GM12878 (cell line): ENCODE data around the gene RIMBP2. TPM values are rescaled to one million over a fixed set of nuclear protein-coding genes. Genes with fewer than 3 reads are reported as not detected.

Experiments used
- ATAC-seq: fragments of 200-7000 bp; cut with Tn5 transposase; 3 replicates; pipeline ENCODE4 v1.9.1; 2020; ENCODE audit warnings: mild to moderate bottlenecking, moderate library complexity
- BruUV-seq: library from RNA; stranded (reverse); fragments of 400-500 nt; replicated peaks from 2 replicates; lab custom pipeline; 2021; lab: Mats Ljungman, UMichigan
- CTCF ChIA-PET: fragments of 300-600 bp; sonication (Branson Sonifier 250); formaldehyde crosslinking; extraction: SDS; loops from one replicate; lab custom pipeline; 2021; ENCODE audit warnings: inconsistent platforms; lab: Yijun Ruan, JAX
- POLR2A ChIA-PET: fragments of 350-600 bp; formaldehyde crosslinking; extraction: SDS; loops from one replicate; lab custom pipeline; 2021; ENCODE audit warnings: inconsistent platforms; lab: Charles Lee
- RAD21 ChIA-PET: fragments of 300-600 bp; sonication (Branson Sonifier 250); formaldehyde crosslinking; loops from one replicate; lab custom pipeline; 2023; ENCODE audit warnings: antibody characterized with exemption; ENCODE audit not compliant: unreplicated experiment; lab: Charles Lee
- SMC1A ChIA-PET: fragments of 300-600 bp; sonication (Branson Sonifier 250); formaldehyde crosslinking; loops from one replicate; lab custom pipeline; 2023; ENCODE audit not compliant: unreplicated experiment, uncharacterized antibody; lab: Charles Lee
- DNase-seq: peaks from one replicate; pipeline ENCODE4 v3.0.0-alpha.2; 2011; ENCODE audit warnings: low read depth, low spot score
- FAIRE-seq: peaks from 3 replicates; lab custom pipeline; 2011; peaks lifted over from hg19 to GRCh38; lab: Jason Lieb, UNC
- H2AFZ ChIP-seq: 2 replicates; pipeline ENCODE4 v1.6.0; 2011; ENCODE audit warnings: low read depth, low read length, control low read depth; ENCODE audit not compliant: control insufficient read depth
- H3K27ac ChIP-seq: 2 replicates; pipeline ENCODE4 v1.5.1; 2011; ENCODE audit warnings: control low read depth; ENCODE audit not compliant: control insufficient read depth, insufficient read depth
- H3K27me3 ChIP-seq, 2 experiments: replicated peaks in 1 of 2; 2 replicates each; pipeline versions ENCODE4 v1.6.0 to v1.6.1; 2011; ENCODE audit warnings: low read length in 1 of 2; ENCODE audit not compliant: control insufficient read depth in 2 of 2, insufficient read depth in 2 of 2
- H3K36me3 ChIP-seq, 2 experiments: 2 replicates each; pipeline ENCODE4 v1.5.1; 2011; ENCODE audit warnings: low read length in 1 of 2; ENCODE audit not compliant: control insufficient read depth in 2 of 2, insufficient read depth in 2 of 2
- H3K4me1 ChIP-seq: 2 replicates; pipeline ENCODE4 v1.6.1; 2011; ENCODE audit warnings: mild to moderate bottlenecking, low read length, moderate library complexity, mixed read lengths; ENCODE audit not compliant: control insufficient read depth, insufficient read depth
- H3K4me2 ChIP-seq: 2 replicates; pipeline ENCODE4 v1.6.0; 2011; ENCODE audit warnings: control low read depth; ENCODE audit not compliant: control insufficient read depth, insufficient read depth
- H3K4me3 ChIP-seq: fragments of 200-600 bp; sonication (generic); 2 replicates; pipeline ENCODE4 v1.5.1; 2016
- H3K79me2 ChIP-seq: 2 replicates; pipeline ENCODE4 v1.6.0; 2011; ENCODE audit warnings: low read length; ENCODE audit not compliant: control insufficient read depth, insufficient read depth
- H3K9ac ChIP-seq: 2 replicates; pipeline ENCODE4 v1.8.0; 2011; ENCODE audit warnings: low read length, control low read depth, mixed read lengths; ENCODE audit not compliant: control insufficient read depth, insufficient read depth
- H3K9me3 ChIP-seq: replicated peaks from 3 replicates; pipeline ENCODE4 v1.5.1; 2011; ENCODE audit warnings: mild to moderate bottlenecking, low read length; ENCODE audit not compliant: control insufficient read depth, insufficient read depth
- H4K20me1 ChIP-seq: 2 replicates; pipeline ENCODE4 v1.6.0; 2011; ENCODE audit not compliant: control insufficient read depth, insufficient read depth
- BCLAF1 ChIP-seq: fragments of 450-650 bp; IDR thresholded peaks from 2 replicates; pipeline ENCODE4 v1.6.1; 2017; ENCODE audit warnings: antibody characterized with exemption, mild to moderate bottlenecking, moderate library complexity
- CBX5 ChIP-seq: sonication (generic); IDR thresholded peaks from 2 replicates; pipeline ENCODE4 v1.6.1; 2016; ENCODE audit warnings: low read depth, moderate library complexity, mild to moderate bottlenecking, inconsistent platforms
- ESRRA ChIP-seq: IDR thresholded peaks from 2 replicates; pipeline ENCODE4 v1.6.1; 2012; ENCODE audit warnings: mild to moderate bottlenecking, low read length, improper control_type of control experiment
- EZH2 ChIP-seq: IDR thresholded peaks from 2 replicates; pipeline ENCODE4 v1.6.1; 2012; ENCODE audit warnings: low read depth, mild to moderate bottlenecking, control low read depth, inconsistent platforms, low read length, borderline replicate concordance; ENCODE audit not compliant: control insufficient read depth
- HDAC6 ChIP-seq: fragments of 200-600 bp; sonication (generic); IDR thresholded peaks from one replicate; pipeline ENCODE4 v1.8.0; 2017; ENCODE audit warnings: antibody characterized with exemption; ENCODE audit not compliant: unreplicated experiment
- KDM1A ChIP-seq: fragments of 200-600 bp; sonication (generic); IDR thresholded peaks from 2 replicates; pipeline ENCODE4 v1.6.1; 2016; ENCODE audit warnings: borderline replicate concordance
- MAX ChIP-seq: IDR thresholded peaks from 2 replicates; pipeline ENCODE4 v1.6.1; 2012; ENCODE audit warnings: low read depth, low read length, improper control_type of control experiment
- NR2C1 ChIP-seq: fragments of 450-650 bp; IDR thresholded peaks from 2 replicates; pipeline ENCODE4 v1.6.1; 2017; ENCODE audit warnings: antibody characterized with exemption, mild to moderate bottlenecking, moderate library complexity
- NR2F1 ChIP-seq: fragments of 450-650 bp; conservative IDR thresholded peaks from 2 replicates; pipeline ENCODE4 v1.6.1; 2017; ENCODE audit warnings: mild to moderate bottlenecking
- POLR2A ChIP-seq: IDR thresholded peaks from 2 replicates; pipeline ENCODE4 v1.6.1; 2011; ENCODE audit warnings: low read depth, mild to moderate bottlenecking, low read length
- RAD51 ChIP-seq: fragments of 450-650 bp; IDR thresholded peaks from 2 replicates; pipeline ENCODE4 v1.6.1; 2016; ENCODE audit warnings: moderate library complexity, mild to moderate bottlenecking, inconsistent platforms
- WGBS: methylation state at CpG from one replicate; pipeline ENCODE4 v1.1.6; 2016; ENCODE audit warnings: low lambda C conversion rate; ENCODE audit not compliant: insufficient replicate concordance, insufficient coverage; ENCODE audit errors: missing lambda C conversion rate; 5-methylcytosine and 5-hydroxymethylcytosine counted together
- in situ Hi-C: fragments of 300-500 bp; cut with MboI; formaldehyde crosslinking; loops from 9 replicates; pipeline ENCODE4 v1.14.3; 2018; ENCODE audit warnings: mixed read lengths
- intact Hi-C: fragments of 100-400 bp; cut with micrococcal nuclease; formaldehyde crosslinking; loops from one replicate; pipeline ENCODE4 v1.14.2; 2022; ENCODE audit not compliant: unreplicated experiment
- polyA plus RNA-seq, 11 experiments: library from polyadenylated mRNA; depleted of rRNA in 4 of 11; unstranded in 6 of 11; stranded (reverse) in 5 of 11; fragments of >200 nt; fragmentation: Nextera tagmentation in 4 of 11; fragmentation: Illumina TruSeq in 1 of 11; extraction: Ambion mirVana in 4 of 11; extraction: Trizol in 1 of 11; gene quantifications; 1 replicate in 1 of 11; 2 replicates in 10 of 11; pipeline versions ENCODE4 v1.2.1 to v1.2.3, GENCODE V29; 2011 to 2016; ENCODE audit warnings: inconsistent platforms in 2 of 11, missing spikeins in 2 of 11, low read depth in 1 of 11
- total RNA-seq, 4 experiments: library from RNA; depleted of rRNA in 3 of 4; stranded (reverse); fragments of >200 nt in 3 of 4; fragmentation: Illumina TruSeq in 1 of 4; extraction: Trizol in 1 of 4; gene quantifications; 2 replicates each; pipeline versions ENCODE4 v1.2.1 to v1.2.3, GENCODE V29; 2013 to 2021
- TF ChIP-seq, protein P1 (sequence below), 3 experiments: IDR thresholded peaks in 2 of 3; conservative IDR thresholded peaks in 1 of 3; 2 replicates each; pipeline ENCODE4 v1.5.1; 2011; ENCODE audit warnings: low read depth in 3 of 3, low read length in 3 of 3, mild to moderate bottlenecking in 3 of 3, control low read depth in 2 of 3, moderate library complexity in 2 of 3, inconsistent platforms in 1 of 3, mixed read lengths in 1 of 3; ENCODE audit not compliant: control insufficient read depth in 2 of 3, insufficient read depth in 1 of 3; ENCODE audit errors: extremely low read depth in 1 of 3
- TF ChIP-seq, protein P2 (sequence below): IDR thresholded peaks from 2 replicates; pipeline ENCODE4 v1.6.1; 2011; ENCODE audit warnings: borderline replicate concordance, low read depth, mild to moderate bottlenecking, moderate library complexity, mixed read lengths, low read length; ENCODE audit not compliant: insufficient read depth; ENCODE audit errors: extremely low read length

Gene RIMBP2
- total and polyA plus RNA-seq, 10 of the 15 experiments (the other 5 are each of a cell fraction or from before 2014, with no cell fraction given) = 0.04 to 2.9 (median 0.07) TPM; not detected in 1

DNA sequence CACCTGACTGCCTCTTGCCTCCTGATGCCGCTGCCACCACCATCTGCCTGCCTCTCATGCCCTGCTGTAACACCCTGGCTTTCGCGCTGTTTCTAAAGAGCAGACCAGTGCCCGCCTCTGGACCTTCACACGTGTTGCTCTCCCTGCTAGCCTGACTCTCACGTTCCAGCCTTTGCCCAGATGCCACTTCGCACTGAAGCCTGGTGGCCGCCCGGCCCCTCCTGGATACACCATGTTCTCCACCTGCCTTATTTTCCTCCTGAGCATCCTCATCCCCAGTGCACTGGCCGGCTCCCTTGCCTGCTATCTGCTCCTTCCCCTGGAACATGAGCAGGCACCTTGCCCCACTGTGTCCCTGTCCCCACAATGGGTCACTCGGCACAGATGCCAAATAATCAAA, 231.9 kb downstream of the RIMBP2 start (continued):
- TF ChIP-seq CBX5 (no peak), EZH2 (no peak)
- TF ChIP-seq, protein P1, sequence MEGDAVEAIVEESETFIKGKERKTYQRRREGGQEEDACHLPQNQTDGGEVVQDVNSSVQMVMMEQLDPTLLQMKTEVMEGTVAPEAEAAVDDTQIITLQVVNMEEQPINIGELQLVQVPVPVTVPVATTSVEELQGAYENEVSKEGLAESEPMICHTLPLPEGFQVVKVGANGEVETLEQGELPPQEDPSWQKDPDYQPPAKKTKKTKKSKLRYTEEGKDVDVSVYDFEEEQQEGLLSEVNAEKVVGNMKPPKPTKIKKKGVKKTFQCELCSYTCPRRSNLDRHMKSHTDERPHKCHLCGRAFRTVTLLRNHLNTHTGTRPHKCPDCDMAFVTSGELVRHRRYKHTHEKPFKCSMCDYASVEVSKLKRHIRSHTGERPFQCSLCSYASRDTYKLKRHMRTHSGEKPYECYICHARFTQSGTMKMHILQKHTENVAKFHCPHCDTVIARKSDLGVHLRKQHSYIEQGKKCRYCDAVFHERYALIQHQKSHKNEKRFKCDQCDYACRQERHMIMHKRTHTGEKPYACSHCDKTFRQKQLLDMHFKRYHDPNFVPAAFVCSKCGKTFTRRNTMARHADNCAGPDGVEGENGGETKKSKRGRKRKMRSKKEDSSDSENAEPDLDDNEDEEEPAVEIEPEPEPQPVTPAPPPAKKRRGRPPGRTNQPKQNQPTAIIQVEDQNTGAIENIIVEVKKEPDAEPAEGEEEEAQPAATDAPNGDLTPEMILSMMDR (IDR thresholded peaks at IDR 0.05 in 2 of 3, conservative IDR thresholded peaks at IDR 0.05 in 1 of 3; ENCODE audit: control insufficient read depth in 2 of 3, extremely low read depth in 1 of 3, insufficient read depth in 1 of 3, low read depth in 3 of 3, low read length in 3 of 3) = no peak

DNA sequence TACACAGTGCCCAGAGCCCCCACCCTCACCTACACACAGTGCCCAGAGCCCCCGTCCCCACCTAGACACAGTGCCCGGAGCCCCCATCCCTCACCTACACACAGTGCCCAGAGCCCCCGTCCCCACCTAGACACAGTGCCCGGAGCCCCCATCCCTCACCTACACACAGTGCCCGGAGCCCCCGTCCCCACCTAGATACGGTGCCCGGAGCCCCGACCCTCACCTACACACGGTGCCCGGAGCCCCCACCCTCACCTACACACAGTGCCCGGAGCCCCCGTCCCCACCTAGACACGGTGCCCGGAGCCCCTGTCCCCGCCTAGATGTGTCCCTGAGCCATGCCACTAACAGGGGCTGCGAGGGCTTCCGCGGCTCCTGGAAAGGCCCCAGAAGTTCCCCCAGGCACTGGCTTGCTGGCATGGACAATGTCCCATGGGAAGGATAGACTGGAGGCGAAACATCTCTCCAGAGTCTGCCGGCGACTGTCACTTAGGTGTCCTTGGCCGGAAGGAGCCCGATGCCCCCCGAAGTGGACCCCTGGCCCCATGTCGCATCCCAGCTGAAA, 232.4 kb downstream of the RIMBP2 start:
- Histone ChIP-seq H3K4me1 (no peaks in the 10 kb centered on the region; the same call in 1 of the 2 replicates), H3K4me2 (no peak overlapping the region), H2AFZ (no peak overlapping the region), H3K9ac (no peak overlapping the region), H3K4me3 (no peak overlapping the region), H4K20me1 (no peaks in the 10 kb centered on the region), H3K36me3 (no peaks in the 10 kb centered on the region), H3K27ac (no peak overlapping the region), H3K27me3 (no peaks in the 10 kb centered on the region), H3K79me2 (no peaks in the 10 kb centered on the region), H3K9me3 (no peaks in the 10 kb centered on the region)
- POLR2A ChIA-PET = no interaction called here
- FAIRE-seq = no peak
- no TSS peak for BruUV-seq
- SMC1A ChIA-PET = no interaction called here
- no peak for ATAC-seq
- no peak for DNase-seq
- in situ Hi-C loops (no loop called here), intact Hi-C loops (no loop called here)
- CTCF ChIA-PET = no interaction called here
- RAD21 ChIA-PET = no interaction called here
- 65% methylated on average over 17 of the region's 26 CpGs for WGBS
- TF ChIP-seq ESRRA (no peak), BCLAF1 (no peak), NR2C1 (no peak), RAD51 (no peak), MAX (no peak), POLR2A (no peak), NR2F1 (no peak), KDM1A (no peak), HDAC6 (no peak)
- TF ChIP-seq, protein P2, sequence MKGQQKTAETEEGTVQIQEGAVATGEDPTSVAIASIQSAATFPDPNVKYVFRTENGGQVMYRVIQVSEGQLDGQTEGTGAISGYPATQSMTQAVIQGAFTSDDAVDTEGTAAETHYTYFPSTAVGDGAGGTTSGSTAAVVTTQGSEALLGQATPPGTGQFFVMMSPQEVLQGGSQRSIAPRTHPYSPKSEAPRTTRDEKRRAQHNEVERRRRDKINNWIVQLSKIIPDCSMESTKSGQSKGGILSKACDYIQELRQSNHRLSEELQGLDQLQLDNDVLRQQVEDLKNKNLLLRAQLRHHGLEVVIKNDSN = no peak
